Measurements from ENCODE around the gene RFX2. TPM values are rescaled to one million over a fixed set of nuclear protein-coding genes. Genes with fewer than 3 reads are reported as not detected.

RFX2 gene
- total RNA-seq, 1 experiment from 2014 or later: 3.7 TPM

DNA sequence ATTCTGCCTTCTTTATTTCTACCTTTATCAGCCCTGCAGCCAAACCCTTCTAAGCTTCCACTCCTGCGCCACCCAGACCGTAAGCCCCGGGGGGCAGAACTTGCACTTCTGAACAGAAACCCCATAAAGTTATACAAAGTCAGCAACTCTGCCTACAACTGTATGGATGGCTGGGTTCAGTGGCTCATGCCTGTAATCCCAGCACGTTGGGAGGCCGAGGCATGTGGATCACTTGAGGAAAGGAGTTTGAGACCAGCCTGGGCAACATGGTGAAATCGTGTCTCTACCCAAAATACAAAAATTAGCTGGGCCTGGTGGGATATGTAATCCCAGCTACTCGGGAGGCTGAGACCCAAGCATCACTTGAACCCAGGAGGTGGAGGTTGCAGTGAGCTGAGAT, 142.7 kb downstream of the RFX2 start:
- Histone ChIP-seq H4K91ac (ENCODE audit: insufficient read length, low read depth, low read length) (no peak overlapping the region), H2AFZ (ENCODE audit: low read length) (no peak overlapping the region), H3K4ac (ENCODE audit: low read depth, low read length) (no peak overlapping the region), H2AK5ac (ENCODE audit: insufficient read length, low read length) (no peak overlapping the region), H3K27me3 (ENCODE audit: insufficient read depth, low read length) (no peaks in the 10 kb centered on the region), H3K79me1 (ENCODE audit: insufficient read depth, low read depth, low read length, poor library complexity, severe bottlenecking) (peaks cover 14% of the 10 kb centered on the region), H3K14ac (ENCODE audit: insufficient read depth, low read length) (no peak overlapping the region), H3K4me1 (ENCODE audit: insufficient read depth, low read length) (no peaks in the 10 kb centered on the region; the same call in 1 of the 2 replicates), H2BK5ac (ENCODE audit: insufficient read length, low read length) (no peak overlapping the region), H3K56ac (ENCODE audit: insufficient read length, low read depth, low read length) (no peak overlapping the region), H4K8ac (replicated peaks; ENCODE audit: insufficient read length, low read depth, low read length) (no peak overlapping the region), H3K23me2 (ENCODE audit: insufficient read length, low read depth, low read length, poor library complexity, severe bottlenecking) (no peaks in the 10 kb centered on the region), H3K9me3 (ENCODE audit: control insufficient read depth, low read depth, low read length) (no peaks in the 10 kb centered on the region), H3K18ac (ENCODE audit: insufficient read length, low read depth, low read length) (no peak overlapping the region), H2BK20ac (ENCODE audit: low read depth, low read length, poor library complexity, severe bottlenecking) (no peak overlapping the region), H2BK15ac (ENCODE audit: low read depth, low read length) (no peak overlapping the region), H4K20me1 (ENCODE audit: control insufficient read depth, insufficient read depth, insufficient read length) (peaks cover 5% of the 10 kb centered on the region), H3K27ac (ENCODE audit: insufficient read length, low read depth, low read length) (no peak overlapping the region), H3T11ph (ENCODE audit: low read length) (no peak overlapping the region), H3K79me2 (ENCODE audit: insufficient read depth, low read length) (peaks cover 47% of the 10 kb centered on the region; the same call in 1 of the 2 replicates), H3K9ac (ENCODE audit: extremely low read depth, insufficient read length, low read length) (no peak overlapping the region), H2BK12ac (ENCODE audit: insufficient read length, low read depth, low read length) (no peak overlapping the region), H2BK120ac (ENCODE audit: low read depth, low read length, poor library complexity, severe bottlenecking) (no peak overlapping the region), H3K23ac (ENCODE audit: insufficient read length, low read depth, low read length) (no peak overlapping the region), H3K4me2 (ENCODE audit: insufficient read depth, insufficient read length, low read length) (no peak overlapping the region), H4K5ac (ENCODE audit: insufficient read length, low read depth, low read length) (no peak overlapping the region)
- H3K4me3 Mint-ChIP-seq: peak overlapping the region in 1 of 2 experiments; percentile 30; a peak in 1 of 5 replicates
- H3K4me1 Mint-ChIP-seq: peaks cover 31 to 38% of the 10 kb centered on the region in 2 experiments
- H3K27ac Mint-ChIP-seq: peak overlapping the region in 1 of 3 experiments; percentile 77; a peak in 2 of 7 replicates
- TF ChIP-seq, protein P1, sequence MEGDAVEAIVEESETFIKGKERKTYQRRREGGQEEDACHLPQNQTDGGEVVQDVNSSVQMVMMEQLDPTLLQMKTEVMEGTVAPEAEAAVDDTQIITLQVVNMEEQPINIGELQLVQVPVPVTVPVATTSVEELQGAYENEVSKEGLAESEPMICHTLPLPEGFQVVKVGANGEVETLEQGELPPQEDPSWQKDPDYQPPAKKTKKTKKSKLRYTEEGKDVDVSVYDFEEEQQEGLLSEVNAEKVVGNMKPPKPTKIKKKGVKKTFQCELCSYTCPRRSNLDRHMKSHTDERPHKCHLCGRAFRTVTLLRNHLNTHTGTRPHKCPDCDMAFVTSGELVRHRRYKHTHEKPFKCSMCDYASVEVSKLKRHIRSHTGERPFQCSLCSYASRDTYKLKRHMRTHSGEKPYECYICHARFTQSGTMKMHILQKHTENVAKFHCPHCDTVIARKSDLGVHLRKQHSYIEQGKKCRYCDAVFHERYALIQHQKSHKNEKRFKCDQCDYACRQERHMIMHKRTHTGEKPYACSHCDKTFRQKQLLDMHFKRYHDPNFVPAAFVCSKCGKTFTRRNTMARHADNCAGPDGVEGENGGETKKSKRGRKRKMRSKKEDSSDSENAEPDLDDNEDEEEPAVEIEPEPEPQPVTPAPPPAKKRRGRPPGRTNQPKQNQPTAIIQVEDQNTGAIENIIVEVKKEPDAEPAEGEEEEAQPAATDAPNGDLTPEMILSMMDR (conservative IDR thresholded peaks at IDR 0.05): no peak
- no peaks in the 10 kb centered on the region for H3K9me3 Mint-ChIP-seq
- DNase-seq: no peak
- peaks cover 0 to 11% (median under 1%) of the 10 kb centered on the region in 3 experiments; a peak in 3 of 7 replicates for H3K36me3 Mint-ChIP-seq (ENCODE audit: insufficient read depth in 1 of 3, low read depth in 3 of 3)
- no CpG with 5 or more reads among the region's 7 CpGs for WGBS (ENCODE audit: extremely low coverage, insufficient read length, low lambda C conversion rate)
- no peaks in the 10 kb centered on the region for H3K27me3 Mint-ChIP-seq (ENCODE audit: low read depth)
